Measurements from ENCODE around the gene BCAS4.

BCAS4 gene

DNA sequence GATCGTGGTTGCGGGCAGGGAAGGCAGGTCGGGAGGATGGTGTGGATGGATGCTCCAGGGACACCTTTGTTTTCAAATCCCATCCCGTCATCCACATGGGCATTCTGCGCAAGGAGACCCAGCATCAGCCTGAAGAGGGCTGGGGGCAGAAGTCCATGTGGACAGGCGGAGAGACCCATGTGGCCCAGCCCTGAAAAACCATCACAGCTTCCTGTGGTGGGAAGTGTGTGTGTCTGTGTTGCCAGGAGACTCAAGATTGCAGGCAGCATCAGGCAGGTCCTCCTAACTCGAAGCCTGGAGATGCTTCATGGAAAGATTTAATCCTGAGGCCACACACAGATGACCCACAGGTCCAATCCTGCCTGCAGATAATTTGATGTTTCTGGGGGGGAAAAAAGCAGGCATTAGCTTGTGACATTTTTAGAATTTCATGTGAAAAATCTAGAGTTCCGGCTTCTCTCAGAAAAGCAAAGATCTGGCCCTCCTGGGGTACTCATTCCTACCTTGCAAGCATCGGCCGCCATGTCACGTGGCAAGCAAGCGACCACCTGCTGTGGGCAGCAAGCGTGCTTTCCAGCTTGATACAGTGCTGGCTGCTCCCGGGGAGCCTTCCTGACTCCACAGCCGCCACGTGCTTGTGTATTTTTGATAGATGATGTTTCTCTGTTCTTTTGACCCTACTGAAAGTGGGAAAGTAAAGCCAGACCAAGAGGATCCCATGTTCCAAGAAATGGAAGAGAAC lies 25.8 kb downstream of the BCAS4 start:
- DNase-seq = no peak
- TF ChIP-seq GATA1 (IDR thresholded peaks at IDR 0.05; ENCODE audit: low read depth, low read length) (no peak), POLR2A (IDR thresholded peaks at IDR 0.05; ENCODE audit: low read length) (no peak)

DNA sequence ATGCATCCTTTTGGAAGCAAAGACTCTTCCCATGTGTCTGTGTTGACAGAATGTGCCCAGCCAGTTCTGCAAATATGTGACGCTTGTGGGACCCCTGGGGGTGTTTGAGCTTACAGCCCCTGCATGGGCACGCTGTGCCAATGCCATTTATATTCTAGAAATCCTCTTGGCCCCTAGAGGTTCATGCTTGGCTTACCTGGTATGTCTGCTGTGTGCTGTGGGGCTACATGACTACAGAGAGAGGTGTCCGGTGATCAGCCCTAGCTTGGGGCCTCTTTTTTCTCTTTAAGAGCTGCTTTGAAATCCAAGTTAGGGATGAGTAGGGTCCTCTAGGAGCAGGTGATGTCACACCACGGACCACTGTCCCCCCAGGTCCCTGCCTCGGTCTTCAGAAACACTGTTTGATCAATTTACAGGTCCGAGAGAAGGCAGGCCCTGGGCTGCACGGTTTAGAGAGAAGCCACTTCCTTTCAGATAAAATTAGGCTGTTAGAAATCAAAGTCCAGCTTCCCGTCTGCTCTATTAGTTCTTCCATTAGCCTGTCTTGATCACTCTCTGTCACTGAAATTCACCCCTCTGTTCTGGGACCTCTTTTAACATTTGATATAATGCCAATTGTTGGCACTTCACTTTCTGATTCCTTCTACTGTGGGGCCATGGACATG lies 26.5 kb downstream of the BCAS4 start:
- DNase-seq = no peak
- TF ChIP-seq GATA1 (IDR thresholded peaks at IDR 0.05; ENCODE audit: low read depth, low read length) = no peak

DNA sequence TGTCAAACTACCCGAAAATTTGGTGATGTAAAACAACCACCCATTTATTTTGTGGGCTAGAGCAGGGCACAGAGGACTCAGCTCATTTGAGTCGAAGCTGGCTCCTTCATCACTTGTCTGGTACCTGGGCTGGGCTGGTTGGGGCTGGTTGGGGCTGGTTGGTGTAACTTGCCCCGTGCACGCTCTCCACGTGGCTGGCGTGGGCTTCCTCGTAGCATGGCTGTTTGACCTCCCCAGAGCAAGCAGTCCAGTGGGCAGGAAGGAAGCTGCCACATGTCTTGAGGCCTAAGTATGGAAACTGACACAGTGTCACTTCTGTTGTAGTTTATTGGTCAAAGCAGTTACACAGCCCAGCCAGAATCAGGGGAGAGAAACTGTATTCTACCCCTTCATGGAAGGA lies 27.1 kb downstream of the BCAS4 start:
- no peak for TF ChIP-seq POLR2A (IDR thresholded peaks at IDR 0.05; ENCODE audit: low read length)
- DNase-seq = no peak

DNA sequence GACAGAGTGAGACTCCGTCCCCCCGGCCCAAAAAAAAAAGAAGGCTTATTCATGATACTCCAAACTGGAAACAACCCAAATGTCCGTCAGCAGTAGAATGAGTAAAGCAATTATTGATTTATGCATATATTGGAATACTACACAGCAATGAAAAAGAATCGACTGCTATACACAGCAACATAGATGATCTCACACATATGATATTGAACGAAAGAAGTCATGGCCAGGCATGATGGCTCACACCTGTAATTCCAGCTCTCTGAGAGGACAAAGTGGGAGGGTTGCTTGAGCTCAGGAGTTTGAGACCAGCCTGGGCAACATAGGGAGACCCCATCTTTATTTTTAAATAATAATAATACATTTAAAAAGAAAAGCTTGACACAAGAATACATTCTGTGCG lies 28.5 kb downstream of the BCAS4 start:
- TF ChIP-seq POLR2A (IDR thresholded peaks at IDR 0.05; ENCODE audit: low read length) = no peak
- no peak for TF ChIP-seq GATA1 (IDR thresholded peaks at IDR 0.05; ENCODE audit: low read depth, low read length)
- no peak for DNase-seq

DNA sequence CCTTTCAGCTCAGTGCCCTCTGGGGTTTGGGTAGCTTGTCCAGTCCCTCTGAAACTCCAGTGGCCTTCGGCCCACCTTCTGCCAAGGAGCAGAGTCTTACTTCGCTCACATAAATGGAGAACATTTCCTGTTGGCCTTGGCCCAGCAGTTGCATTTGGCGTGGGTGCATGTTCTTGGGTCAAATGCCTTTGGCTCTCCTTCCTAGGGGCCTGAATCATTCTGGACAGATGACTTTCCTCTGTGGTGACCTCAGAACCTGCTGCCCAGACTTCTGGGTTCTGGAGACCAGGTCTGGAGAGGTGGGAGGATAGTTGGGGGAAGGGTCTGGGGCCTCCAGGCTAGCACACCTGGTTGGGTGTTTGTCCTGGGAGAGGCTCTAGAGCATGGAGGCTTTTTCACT lies 29.3 kb downstream of the BCAS4 start:
- DNase-seq = no peak
- no peak for TF ChIP-seq GATA1 (IDR thresholded peaks at IDR 0.05; ENCODE audit: low read depth, low read length)
- no peak for TF ChIP-seq POLR2A (IDR thresholded peaks at IDR 0.05; ENCODE audit: low read length)

DNA sequence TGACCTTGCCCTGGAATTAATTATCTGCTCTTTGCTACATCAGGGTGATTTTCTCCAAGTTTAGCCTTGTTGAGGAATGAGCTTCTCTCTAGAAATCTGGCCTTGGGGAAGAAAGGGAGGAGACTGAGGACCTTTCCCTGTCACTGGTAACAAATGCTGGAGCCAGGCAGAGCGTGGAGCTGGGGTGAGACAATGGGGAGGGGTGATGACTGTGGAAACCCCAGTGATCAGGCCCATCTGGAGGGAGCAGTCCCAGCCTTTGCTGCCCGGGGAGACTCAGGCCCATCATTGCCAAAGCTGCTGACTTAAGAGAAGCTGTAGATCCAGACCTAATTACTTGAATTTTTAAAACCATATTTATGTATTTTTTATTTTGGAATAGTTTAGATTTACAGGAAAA lies 31.3 kb downstream of the BCAS4 start:
- TF ChIP-seq GATA1 (IDR thresholded peaks at IDR 0.05; ENCODE audit: low read depth, low read length) (no peak), POLR2A (IDR thresholded peaks at IDR 0.05; ENCODE audit: low read length) (no peak)
- DNase-seq = no peak

DNA sequence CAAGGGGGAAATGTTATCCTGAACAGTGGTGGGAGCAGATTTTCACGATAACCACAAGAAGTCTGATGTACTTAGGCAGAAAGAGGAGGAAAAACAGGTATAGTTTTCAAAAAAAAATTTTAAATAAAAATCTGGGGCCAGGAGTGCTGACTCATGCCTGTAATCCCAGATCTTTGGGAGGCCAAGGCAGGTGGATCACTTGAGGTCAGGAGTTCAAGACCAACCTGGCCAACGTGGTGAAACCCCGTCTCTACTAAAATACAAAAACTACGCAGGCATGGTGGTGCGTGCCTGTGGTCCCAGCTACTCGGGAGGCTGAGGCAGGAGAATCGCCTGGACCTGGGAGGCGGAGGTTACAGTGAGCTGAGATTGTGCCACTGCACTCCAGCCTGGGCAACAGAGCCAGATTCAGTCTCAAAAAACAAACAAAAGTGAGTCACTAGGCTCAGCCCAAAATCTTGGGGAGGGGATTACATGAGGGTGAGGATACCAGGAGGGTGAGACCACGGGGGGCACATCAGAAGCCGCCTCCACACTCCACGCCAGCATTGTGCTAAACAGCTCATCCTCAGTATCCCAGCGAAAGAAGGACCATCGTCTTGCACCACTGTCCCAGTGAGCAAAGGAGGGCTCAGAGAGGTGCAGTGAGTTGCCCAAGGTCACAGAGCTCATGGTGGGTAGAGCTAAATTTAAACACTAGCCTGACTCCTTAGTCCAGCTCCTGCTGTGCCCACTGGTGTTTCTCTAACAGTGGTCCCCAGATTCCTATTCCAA lies 33.7 kb downstream of the BCAS4 start:
- no peak for TF ChIP-seq GATA1 (IDR thresholded peaks at IDR 0.05; ENCODE audit: low read depth, low read length)
- no peak for TF ChIP-seq POLR2A (IDR thresholded peaks at IDR 0.05; ENCODE audit: low read length)
- DNase-seq = no peak

DNA sequence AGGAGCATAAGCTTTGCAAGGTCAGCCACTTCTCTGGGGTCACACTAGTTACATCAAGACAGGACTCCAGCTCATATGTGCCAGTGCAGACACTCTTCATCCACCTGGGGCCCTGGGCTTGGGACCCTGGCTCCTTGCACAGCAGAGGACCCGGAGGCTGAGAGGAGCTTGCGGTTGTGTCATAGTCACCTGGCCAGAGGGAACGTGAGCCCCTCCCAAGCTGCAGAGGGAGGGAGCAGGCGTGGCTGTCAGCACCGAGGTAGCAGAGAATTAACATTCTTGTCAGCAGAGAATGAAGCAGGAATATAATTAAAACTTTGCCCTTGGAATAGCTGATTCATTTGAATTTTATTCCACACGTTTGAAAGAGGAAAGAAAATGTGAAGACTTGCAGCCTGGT lies 36.8 kb downstream of the BCAS4 start:
- no peak for DNase-seq
- no peak for TF ChIP-seq POLR2A (IDR thresholded peaks at IDR 0.05; ENCODE audit: low read length)
- no peak for TF ChIP-seq GATA1 (IDR thresholded peaks at IDR 0.05; ENCODE audit: low read depth, low read length)

DNA sequence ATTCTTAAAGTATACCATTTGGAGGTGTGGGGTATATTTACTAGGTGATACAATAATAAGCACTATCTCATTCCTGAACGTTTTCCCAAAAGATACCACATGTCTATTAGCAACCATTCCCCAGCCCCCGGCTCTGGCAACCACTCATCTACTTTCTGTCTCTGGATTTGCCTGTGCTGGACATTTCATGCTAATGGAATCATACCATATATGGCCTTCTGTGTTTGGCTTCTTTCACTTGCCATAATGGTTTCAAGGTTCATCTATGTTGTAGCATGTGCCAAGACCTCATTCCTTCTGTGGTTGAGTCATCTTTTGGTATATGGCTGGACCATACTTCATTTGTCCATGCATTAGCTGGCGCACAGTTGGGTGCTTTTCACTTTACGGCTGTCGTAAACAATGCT lies 39.7 kb downstream of the BCAS4 start:
- TF ChIP-seq POLR2A (IDR thresholded peaks at IDR 0.05; ENCODE audit: low read length) (no peak), GATA1 (IDR thresholded peaks at IDR 0.05; ENCODE audit: low read depth, low read length) (no peak)
- no peak for DNase-seq

DNA sequence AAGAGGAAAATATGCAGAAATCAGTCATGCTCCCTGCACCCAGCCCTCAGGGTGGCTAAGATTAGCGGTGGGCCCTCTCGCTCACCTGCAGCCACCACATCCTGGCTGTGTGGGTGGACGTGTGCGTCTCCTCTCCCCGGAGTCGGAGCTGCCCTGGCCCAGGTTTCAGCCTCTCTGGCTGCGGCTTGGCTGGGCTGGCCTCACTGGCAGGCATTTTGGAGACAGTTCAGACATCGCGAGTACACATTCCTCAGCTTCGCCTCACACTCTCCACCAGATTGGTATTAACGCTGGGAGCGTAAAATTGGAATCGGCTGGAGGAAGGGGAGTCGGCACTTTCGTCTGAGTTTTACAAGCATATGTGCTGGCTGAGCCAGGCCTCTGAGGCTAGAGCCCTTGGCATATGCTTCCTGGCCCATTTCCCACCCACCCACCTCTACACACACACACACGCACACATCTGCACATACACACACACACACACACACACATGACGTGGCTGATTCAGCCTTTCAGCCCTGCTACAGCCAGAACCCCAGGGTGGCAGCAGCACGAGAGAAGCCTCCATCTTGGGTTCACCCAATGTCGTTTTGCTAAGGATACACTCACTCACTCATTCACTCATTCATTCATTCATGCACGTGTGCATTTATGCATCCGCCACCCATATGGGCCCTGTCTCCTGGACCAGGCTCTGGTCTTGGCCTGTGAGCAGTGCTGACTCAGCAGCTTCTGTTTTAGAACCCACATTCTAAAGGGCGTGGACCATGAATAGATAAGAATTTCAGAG lies 42.9 kb downstream of the BCAS4 start:
- no peak for TF ChIP-seq POLR2A (IDR thresholded peaks at IDR 0.05; ENCODE audit: low read length)
- DNase-seq = peak; percentile 88 to 91

DNA sequence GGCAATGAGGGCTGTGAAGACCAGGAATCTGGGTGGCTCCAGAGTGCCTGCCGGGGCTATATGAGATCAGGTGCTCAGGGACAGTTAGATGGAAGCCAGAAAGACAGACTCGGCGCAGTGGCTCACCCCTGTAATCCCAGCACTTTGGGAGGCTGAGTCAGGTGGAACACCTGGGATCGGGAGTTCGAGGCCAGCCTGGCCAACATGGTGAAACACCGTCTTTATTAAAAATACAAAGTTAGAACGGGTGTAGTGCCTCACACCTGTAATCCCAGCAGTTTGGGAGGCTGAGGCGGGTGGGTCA lies 43.4 kb downstream of the BCAS4 start:
- TF ChIP-seq GATA1 (IDR thresholded peaks at IDR 0.05; ENCODE audit: low read depth, low read length) (no peak), POLR2A (IDR thresholded peaks at IDR 0.05; ENCODE audit: low read length) (no peak)
- no peak for DNase-seq

DNA sequence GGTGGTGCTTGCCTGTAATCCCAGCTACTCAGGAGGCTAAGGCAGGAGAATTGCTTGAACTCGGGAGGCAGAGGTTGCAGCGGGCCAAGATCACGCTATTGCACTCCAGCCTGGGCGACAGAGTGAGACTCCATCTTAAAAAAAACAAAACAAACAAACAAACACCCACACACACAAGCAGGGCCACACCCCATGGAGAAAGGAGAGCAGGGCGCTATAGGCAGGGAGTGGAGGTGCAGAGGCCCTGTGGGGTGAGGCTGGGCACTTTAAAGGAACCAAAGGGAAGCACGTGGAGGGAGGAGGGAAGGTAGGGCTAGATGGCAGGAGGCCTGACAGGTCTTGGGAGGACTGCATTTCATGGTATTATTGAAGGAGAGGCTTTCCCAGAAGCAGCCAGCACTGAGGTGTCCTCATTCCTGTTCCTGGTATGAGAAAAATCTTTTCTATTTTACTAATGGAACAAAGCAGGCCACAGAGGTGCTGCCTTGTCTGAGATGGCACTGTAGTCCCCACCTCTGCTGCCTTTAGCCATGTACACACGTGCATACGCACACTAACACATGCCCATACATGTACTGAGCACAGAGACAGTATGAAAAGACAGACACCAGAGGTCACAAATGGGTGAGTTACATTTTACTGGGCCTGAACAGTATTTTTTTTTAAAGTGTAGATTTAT lies 44.0 kb downstream of the BCAS4 start:
- peak in 1 of 2 experiments; percentile 14 for DNase-seq
- no peak for TF ChIP-seq GATA1 (IDR thresholded peaks at IDR 0.05; ENCODE audit: low read depth, low read length)

DNA sequence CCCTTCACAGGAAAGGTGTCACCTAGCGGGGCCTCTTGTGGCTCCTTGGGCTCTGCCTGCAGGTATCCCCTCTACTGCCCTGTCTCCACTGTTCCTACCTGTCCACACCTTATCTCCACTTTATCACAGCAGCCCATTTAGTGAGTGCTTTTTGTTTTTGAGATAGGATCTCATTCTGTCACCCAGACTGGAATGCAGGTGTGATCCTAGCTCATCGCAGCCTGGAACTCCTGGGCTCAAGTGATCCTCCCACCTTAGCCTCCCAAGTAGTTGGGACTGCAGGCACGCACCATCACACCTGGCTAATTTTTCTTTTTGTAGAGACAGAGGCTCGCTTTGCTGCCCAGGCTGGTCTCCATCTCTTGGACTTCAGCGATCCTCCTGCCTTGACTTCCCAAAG lies 48.0 kb downstream of the BCAS4 start:
- no peak for TF ChIP-seq POLR2A (IDR thresholded peaks at IDR 0.05; ENCODE audit: low read length)
- TF ChIP-seq GATA1 (IDR thresholded peaks at IDR 0.05; ENCODE audit: low read depth, low read length) = no peak
- DNase-seq = no peak
